GM12892 (cell line): ENCODE measurements around the gene TWF1.

Experiments used
- POLR2A ChIP-seq: IDR thresholded peaks from 2 replicates; pipeline ENCODE4 v1.6.1; 2011; ENCODE audit warnings: low read depth, low read length, control low read depth
- TAF1 ChIP-seq: IDR thresholded peaks from 2 replicates; pipeline ENCODE4 v1.6.1; 2011; ENCODE audit warnings: low read depth, mild to moderate bottlenecking, control low read depth, low read length, borderline replicate concordance

GRCh38 chr12:43763769-43764168, 42.3 kb downstream of the TWF1 start:
- TF ChIP-seq TAF1 (no peak), POLR2A (no peak)
